Measurements from ENCODE around the gene NFKBIE. TPM values are rescaled to one million over a fixed set of nuclear protein-coding genes. Genes with fewer than 3 reads are reported as not detected.

Gene NFKBIE
- total RNA-seq, 1 donor from 2014 or later, result 7.8 TPM

DNA sequence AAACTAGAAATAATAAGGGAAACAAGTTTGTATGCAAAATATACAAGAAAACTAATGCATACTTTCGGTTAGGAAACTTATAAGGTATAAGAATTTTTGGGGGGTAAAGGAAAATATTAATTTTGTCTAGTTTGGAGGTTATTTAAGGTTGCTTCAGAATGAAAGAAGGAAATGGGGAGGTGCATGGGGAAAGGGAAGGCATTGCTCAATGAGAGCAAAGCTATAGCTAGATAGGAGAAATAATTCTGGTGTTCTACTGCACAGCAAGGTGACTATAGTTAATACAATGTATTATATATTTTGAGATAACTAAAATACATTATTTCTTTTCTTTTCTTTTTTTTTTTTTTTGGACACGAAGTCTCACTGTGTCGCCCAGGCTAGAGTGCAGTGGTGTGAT lies 54.1 kb downstream of the NFKBIE start:
- DNase-seq (ENCODE audit: low read depth), result no peak

MicroRNAs encoded within 50 kb of the gene (microRNA counts, 767-probe panel; counts per million panel counts)
- microRNA hsa-miR-4647, result not detected

Other genes with a start within 250 kb of the NFKBIE start
- 66.6 and 68.6 TPM in 2 replicates for gene MRPL14, start 138.1 kb downstream of the NFKBIE start, total RNA-seq
- gene TMEM63B, start 138.0 kb downstream of the NFKBIE start, total RNA-seq, result 45.2 and 46.7 TPM in 2 replicates
- 0.31 and 1.0 TPM in 2 replicates for gene CAPN11, start 106.7 kb downstream of the NFKBIE start, total RNA-seq
- 109 and 219 TPM in 2 replicates for gene MYMX, start 48.6 kb downstream of the NFKBIE start, total RNA-seq
- 159 and 244 TPM in 2 replicates for gene SLC29A1, start 42.0 kb downstream of the NFKBIE start, total RNA-seq
- 1,588 and 1,639 TPM in 2 replicates for gene HSP90AB1, start 18.4 kb downstream of the NFKBIE start, total RNA-seq
- 51.4 and 55.6 TPM in 2 replicates for gene SLC35B2, start 8.0 kb downstream of the NFKBIE start, total RNA-seq
- not detected in 2 replicates for gene TMEM151B, start 4.9 kb upstream of the NFKBIE start, total RNA-seq
- gene AARS2, start 47.8 kb upstream of the NFKBIE start, total RNA-seq, result 6.1 and 6.8 TPM in 2 replicates
- not detected in 2 replicates for gene SPATS1, start 77.1 kb upstream of the NFKBIE start, total RNA-seq
- 23.0 and 23.6 TPM in 2 replicates for gene CDC5L, start 122.2 kb upstream of the NFKBIE start, total RNA-seq